HG02588 (cell line): Measurements from ENCODE around the gene GSTK1.

ENCODE experiments used
- ATAC-seq: cut with Tn5 transposase; IDR thresholded peaks from one replicate; pipeline ENCODE4 v1.9.1; 2021; ENCODE audit warnings: mild to moderate bottlenecking, moderate library complexity; ENCODE audit not compliant: unreplicated experiment

GSTK1 gene

DNA sequence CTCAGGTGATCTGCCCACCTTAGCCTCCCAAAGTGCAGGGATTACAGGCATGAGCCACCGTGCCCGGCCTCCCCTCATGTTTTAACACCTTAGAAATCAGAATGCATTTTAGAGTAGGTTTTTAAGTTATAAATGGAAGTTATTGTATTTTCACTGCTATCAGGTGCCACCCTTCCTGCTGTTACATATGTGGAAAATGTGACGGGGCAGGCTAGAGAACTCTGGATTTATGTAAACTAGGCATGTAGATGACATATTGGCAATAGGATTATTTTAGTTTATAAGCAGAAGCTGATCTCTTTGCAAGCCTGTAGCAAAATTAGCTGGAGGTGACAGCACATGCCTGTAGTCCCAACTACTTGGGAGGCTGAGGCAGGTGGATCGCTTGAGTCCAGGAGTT is 27.1 kb downstream of the GSTK1 start:
- no peak for ATAC-seq

DNA sequence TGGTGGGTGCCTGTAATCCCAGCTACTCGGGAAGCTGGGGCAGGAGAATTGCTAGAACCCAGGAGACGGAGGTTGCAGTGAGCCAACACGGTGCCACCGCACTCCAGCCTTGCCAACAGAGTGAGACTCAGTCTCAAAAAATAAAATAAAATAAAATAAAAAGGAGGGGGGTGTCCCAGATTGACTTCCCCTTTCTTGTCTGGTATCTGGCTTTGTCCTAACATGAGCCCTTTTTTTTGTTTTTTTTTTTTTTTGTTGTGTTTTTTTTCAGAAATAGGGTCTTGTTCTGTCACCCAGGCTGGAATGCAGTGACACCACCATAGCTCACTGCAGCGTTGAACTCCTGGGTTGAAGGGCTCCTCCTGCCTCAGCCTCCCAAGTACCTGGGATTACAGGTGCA is 29.6 kb downstream of the GSTK1 start:
- ATAC-seq: no peak

DNA sequence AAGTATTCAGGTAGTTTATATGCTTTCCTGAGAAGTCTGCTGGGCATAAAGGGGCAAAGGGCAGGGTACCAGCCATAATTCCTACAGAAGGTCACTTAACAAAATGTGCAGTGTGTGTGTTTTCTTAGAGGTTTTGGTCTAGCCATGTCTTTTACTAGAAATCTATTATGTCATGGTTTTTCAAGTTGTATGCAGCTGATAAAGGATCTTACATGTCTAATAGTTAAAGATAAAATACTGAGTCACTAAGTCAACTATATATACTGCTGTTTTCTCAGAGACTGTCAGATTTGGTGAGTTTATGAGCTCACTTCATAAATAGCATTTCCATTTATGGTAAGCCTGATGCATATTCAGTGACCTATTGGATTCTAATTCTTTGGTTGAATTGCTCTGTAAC is 32.6 kb downstream of the GSTK1 start:
- no peak for ATAC-seq

DNA sequence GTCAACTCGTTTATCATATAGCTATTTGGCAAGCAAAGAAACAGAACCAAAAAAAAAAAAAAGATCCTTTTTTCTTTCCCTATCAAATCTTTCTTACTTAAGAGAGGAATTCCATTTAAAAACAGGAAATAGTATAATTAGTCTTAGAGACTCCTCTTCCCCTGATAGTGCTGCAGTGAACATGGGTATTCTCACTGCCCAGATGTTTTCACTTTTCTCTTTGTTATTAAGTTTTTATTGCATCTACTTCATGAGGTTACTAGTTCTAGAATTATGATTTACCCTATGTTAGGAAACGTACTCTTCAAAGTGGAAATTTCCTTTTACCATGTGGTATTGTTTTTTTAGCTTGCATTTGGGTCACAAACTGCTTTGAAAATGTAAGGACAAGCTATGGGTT is 33.4 kb downstream of the GSTK1 start:
- ATAC-seq: no peak

DNA sequence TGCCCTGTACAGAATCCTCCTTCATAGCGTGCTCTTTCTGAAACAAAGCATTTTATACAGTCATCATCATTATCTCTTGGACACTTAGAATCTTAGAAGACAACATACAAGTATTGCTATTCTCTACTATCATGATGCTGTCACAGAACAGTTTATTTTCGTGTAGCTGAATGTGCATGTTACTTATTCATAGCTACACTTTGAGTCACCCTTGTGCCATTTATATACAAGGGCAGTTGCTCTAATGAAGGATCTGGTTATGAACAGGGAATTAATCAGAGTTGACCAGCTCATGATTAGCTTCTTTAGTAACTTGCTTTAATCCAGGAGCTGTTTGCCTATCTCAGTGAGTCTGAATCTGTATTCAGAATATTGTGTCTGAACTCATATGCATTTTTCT is 36.1 kb downstream of the GSTK1 start:
- no peak for ATAC-seq

DNA sequence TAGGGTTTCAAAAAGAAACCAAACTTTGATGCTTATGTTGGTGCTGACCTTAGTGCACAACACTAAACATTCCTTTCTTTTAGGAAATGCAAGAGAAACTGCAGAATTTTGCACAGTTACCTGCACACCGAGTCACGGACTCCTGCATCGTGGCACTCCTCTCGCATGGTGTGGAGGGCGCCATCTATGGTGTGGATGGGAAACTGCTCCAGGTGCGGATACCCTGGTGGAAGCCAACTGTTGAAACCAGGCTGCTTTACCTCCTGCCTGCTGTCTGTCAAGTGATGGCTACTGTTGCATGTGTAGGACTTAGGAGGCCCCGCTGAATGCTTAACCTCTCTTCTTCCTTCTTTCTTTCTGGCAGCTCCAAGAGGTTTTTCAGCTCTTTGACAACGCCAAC is 36.6 kb downstream of the GSTK1 start:
- no peak for ATAC-seq

DNA sequence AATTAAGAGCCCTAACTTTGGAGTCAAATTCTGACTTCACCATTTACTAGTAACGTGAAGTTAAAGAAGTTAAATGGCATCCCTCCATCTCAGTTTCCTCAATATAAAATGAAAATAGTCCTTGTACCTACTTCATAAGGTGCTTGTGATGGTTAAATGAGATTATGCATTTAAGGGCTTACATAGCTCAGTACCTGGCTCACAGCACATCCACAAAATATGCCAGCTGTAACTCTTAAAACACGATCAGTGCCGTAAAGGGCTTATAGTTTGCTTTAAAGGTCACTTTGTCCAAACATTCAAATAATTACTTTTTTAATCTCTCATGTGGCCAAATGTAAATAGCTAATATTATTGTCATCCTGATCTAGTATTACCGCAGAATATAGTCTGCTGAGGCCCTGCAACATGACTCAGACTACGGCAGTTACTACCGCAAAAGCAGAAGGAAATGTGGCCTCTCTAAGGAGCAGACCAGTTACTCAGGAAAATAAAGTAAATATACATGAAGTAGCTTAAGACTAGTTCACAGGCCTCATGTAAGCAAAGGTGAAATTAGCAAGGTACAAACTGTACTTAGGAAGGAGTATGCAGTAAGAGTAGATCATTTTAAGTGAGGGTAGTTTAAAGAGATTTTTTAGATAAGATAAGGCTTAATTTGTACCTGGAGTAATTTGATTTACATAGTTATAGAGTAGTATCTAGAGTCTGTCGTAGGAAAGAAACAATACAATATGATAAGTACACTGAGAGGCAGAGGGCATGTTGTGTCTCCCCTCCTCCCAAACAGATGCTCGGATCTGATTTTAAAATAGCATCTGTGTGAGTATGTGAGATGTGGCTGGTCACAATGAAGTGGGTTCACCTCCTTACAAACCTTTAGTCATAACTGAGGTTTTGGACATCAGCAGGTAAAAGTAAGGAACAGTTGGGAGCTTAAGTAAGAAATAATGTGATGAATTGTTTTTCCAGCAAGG is 38.0 kb downstream of the GSTK1 start:
- no peak for ATAC-seq

DNA sequence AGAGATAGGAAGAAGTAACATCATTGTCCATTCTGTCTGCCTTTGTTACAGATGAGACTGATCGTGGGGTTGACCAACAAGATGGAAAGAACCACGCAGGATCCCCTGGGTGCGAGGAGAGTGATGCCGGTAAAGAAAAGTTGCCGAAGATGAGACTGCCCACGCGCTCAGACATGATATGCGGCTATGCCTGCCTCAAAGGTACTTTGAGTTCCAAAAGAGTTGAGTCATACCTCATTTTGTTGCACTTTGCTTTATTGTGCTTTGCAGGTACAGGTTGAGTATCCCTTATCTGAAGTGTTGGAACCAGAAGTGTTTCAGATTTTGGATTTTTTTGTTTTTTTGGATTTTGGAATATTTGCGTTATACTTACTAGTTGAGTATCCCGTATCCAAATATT is 40.5 kb downstream of the GSTK1 start:
- no peak for ATAC-seq

DNA sequence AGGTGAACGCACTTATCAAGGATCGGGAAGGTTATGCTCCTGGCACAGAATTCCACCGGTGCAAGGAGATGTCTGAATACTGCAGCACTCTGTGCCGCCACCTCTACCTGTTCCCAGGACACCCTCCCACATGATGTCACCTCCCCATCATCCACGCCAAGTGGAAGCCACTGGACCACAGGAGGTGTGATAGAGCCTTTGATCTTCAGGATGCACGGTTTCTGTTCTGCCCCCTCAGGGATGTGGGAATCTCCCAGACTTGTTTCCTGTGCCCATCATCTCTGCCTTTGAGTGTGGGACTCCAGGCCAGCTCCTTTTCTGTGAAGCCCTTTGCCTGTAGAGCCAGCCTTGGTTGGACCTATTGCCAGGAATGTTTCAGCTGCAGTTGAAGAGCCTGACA is 41.7 kb downstream of the GSTK1 start:
- no peak for ATAC-seq

DNA sequence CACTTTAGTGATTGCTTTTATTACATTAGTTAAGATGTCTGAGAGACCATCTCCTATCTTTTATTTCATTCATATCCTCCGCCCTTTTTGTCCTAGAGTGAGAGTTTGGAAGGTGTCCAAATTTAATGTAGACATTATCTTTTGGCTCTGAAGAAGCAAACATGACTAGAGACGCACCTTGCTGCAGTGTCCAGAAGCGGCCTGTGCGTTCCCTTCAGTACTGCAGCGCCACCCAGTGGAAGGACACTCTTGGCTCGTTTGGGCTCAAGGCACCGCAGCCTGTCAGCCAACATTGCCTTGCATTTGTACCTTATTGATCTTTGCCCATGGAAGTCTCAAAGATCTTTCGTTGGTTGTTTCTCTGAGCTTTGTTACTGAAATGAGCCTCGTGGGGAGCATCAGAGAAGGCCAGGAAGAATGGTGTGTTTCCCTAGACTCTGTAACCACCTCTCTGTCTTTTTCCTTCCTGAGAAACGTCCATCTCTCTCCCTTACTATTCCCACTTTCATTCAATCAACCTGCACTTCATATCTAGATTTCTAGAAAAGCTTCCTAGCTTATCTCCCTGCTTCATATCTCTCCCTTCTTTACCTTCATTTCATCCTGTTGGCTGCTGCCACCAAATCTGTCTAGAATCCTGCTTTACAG is 42.3 kb downstream of the GSTK1 start:
- ATAC-seq: no peak

DNA sequence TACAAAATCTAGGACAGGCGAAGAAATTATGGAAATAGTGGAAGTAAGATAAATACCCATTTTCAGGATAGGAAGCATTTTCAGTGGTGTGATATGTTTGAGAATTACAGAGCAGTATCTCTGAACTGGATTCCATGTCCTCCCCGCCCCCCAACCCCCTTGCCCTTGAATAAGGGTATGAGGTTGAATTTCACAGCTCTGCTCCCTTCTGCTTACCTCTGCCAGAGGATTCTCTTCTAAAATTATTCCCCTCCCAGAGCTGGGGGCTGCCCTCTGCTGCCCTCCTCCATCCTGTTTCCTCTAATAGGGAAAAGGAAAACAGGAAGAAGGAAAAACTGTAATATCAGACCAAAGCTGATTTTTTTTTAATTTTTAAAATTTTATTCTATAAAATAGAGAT is 45.4 kb downstream of the GSTK1 start:
- no peak for ATAC-seq

DNA sequence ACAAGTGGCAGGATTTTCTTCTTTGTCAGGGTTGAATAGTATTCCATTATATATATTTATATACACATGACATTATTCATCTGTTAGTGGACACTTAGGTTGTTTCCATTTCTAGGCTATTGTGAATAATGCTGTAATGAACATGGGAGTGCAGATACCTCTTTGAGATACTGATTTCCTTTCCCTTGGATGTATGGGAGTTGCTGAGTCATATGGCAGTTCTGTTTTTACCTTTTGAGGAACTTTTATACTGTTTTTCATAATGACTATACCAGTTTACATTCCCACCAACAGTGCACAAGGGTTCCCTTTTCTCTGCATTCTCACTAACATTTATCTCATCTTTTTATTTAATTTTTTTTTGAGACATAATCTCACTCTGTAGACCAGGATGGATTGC is 50.9 kb downstream of the GSTK1 start:
- ATAC-seq: no peak

DNA sequence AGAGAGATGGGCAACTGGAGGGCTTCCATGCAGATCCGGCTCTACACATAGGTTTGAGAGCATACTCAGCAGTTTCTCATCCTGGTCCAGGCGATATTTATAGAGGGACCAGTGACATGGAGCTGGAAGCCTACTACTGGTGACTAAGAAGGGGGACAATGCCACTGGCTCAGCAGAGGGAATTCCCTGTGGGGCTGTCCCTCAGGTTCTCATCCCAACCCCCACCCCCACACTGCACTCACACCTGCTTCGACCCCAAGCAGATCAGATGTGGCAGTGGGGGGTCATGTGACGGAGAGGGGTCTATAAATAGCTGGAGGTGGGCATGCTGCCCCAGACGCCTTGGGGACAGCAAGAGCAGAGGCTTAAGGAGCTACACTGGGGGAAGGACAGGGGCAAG is 52.5 kb downstream of the GSTK1 start, which contains the start of gene CLCN1:
Gene CLCN1 (plus strand): TSS at position 336 of the 400 bp plus-strand sequence. CDS start 102 bp downstream, outside the sequence.
- no peak for ATAC-seq

DNA sequence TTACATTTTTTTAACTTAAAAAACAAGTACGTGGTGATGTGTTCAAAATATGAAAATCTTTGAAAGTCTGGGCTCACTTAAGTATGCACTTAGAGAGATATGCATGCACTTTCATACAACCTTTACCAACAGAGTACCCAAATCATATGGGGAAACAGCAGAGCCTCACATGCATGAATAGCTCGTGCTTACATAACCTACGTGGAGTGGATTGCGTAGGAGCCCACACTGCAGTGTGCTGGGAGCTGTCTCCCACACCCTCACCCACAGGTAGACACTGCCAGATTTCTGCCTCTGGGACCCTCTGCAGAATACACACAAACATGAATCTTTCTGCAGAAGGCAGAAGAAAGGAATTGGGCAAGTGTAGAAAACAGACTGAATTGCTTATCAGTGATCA is 53.3 kb downstream of the GSTK1 start:
- ATAC-seq: no peak

DNA sequence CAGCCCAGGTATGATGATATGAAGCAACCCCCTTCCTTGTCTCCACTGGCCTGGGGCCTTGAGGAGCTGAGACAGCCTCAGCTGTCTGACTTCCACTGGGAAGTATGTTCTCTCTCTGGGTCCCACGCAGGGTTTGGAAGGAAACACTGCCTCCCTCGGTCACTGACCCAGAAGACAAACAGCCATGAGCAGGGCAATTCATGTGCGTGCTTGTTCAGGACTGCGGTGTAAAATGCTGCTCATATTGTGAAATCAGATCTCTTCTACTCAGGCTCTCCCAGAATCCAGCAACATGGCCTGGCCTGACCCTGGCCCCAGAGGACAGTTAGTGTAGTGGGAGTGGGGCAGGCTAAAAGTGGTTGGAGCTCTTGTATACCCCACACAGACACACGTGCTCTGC is 55.4 kb downstream of the GSTK1 start:
- no peak for ATAC-seq
